Epidermal melanocyte (primary cell): ENCODE data around the gene OR10A5.
A peak's percentile ranks its signal among the peaks of the same experiment; 100 is the strongest.
"Not testable (repeated sequence)": the region's sequence is repeated elsewhere in the genome, so short reads cannot be mapped to it uniquely, and the experiment has no call there.

ENCODE experiments used
- DNase-seq: peaks from one replicate; pipeline ENCODE4 v3.0.0; 2011; ENCODE audit warnings: low spot score; ENCODE audit not compliant: insufficient read length

The OR10A5 gene, protein sequence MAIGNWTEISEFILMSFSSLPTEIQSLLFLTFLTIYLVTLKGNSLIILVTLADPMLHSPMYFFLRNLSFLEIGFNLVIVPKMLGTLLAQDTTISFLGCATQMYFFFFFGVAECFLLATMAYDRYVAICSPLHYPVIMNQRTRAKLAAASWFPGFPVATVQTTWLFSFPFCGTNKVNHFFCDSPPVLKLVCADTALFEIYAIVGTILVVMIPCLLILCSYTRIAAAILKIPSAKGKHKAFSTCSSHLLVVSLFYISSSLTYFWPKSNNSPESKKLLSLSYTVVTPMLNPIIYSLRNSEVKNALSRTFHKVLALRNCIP

GRCh38 chr11:6845383-6845782 is at the start of gene OR10A5:
Gene OR10A5 (plus strand): TSS chr11:6845683. CDS start chr11:6845683, 0 bp downstream.
- no peak for DNase-seq

- no peak for DNase-seq
These were observed 46.1 kb upstream of the OR10A5 start, which contains the start of gene OR6A2 for GRCh38 chr11:6799402-6799801. Gene OR6A2 (minus strand): TSS chr11:6799689. CDS start chr11:6795708, 3,981 bp downstream.

DNA sequence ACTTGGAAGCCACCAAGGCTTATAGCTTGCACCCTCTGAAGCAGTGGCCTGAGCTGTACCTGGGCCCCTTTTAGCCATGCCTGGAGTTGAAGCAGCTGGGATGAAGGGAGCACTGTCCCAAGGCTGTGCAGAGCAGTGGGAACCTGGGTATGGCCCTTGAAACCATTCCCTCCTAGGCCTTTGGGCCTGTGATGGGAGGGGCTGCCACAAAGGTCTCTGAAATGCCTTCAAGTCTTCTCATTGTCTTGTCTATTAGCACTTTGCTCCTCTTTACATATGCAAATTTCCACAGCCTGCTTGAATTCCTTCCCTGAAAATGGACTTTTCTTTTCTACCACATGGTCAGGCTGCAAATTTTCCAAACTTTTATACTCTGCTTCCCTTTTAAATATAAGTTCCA is 44.4 kb upstream of the OR10A5 start:
- not testable (repeated sequence) for DNase-seq

GRCh38 chr11:6812390-6813005 is 33.0 kb upstream of the OR10A5 start:
- peak; percentile 32 for DNase-seq

DNA sequence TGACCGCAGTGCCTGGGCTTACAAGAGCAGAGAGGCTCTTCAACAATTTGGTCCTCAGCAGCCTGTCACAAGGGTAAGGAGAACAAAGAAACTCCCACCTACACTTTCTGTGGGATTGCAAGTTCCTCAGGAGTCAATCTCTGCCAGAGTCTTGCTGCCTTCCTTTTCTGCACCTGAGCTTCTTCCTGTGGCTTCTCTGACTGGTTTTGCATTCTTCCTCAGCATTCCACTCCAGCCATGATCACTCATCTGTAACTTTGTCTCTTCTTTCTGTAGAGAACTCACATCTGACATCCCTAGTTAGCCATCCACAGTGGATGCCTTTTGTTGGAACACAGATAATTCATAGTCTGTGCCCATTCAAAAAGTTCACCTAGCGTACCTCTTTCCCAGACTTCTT is 31.8 kb upstream of the OR10A5 start:
- no peak for DNase-seq

- DNase-seq = no peak
These were observed 27.8 kb upstream of the OR10A5 start for GRCh38 chr11:6817694-6818093.

DNA sequence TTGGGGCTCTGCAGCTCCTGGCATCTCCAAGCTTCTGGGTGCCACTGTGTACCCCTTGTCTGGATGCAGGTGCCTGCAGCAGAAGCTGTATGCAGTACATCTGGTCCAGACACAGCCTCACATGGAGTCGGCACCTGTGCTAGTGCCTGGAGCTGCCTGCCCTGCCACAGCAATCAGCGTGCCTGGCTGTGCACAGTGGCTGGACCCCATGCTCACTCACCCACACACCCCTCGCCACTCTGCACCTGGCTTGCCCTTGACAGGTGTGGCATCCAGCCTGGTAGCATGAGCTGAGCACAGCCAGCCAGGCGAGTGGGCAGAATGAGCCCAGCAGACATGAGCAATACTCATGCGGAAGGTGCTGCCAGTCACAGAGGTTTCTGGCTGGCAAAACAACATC is 26.5 kb upstream of the OR10A5 start:
- DNase-seq = no peak

- DNase-seq = no peak
These were observed 21.2 kb upstream of the OR10A5 start for GRCh38 chr11:6824136-6824823.

DNA sequence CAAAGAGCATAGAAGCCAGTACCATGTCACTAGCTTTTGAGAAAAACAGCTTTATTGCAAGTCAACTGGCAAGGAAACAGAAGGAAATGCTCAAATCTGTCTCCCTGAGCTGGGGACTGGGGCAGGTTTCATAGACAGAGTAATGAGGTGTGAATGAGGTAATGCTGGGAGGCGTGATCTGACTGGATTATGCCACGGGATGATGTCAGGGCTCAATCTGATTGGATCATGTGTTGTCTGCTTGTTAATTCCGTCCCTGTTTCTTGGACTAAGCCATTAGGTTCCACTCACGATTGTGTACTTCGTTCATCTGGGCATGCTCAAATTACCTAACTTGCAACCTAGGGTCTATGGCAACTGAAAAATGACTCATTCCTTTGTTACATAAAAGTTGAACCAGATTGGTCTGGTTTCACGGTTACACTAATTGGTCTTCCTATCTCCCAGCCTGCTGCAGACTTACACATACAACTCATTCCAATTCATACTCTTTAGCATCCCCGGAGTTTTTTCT is 20.2 kb upstream of the OR10A5 start:
- no peak for DNase-seq

DNA sequence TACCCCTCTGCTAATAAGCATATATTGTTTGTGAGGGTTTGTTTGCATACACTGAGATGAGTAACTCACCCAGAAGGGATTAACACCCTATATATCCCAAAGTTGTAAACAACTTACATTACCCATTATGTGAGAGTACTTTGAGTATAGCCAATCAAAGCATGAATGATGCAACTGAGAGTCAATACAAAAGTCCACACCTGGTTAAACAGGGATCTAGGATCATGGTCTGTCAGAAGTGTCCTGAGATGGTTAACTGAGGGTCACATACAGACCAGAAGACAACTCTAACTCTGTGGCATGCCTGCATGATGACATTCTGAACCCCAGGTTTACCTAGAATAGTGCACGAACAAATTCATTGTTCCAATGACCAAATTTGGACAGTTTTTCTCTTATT is 17.4 kb upstream of the OR10A5 start:
- no peak for DNase-seq

DNA sequence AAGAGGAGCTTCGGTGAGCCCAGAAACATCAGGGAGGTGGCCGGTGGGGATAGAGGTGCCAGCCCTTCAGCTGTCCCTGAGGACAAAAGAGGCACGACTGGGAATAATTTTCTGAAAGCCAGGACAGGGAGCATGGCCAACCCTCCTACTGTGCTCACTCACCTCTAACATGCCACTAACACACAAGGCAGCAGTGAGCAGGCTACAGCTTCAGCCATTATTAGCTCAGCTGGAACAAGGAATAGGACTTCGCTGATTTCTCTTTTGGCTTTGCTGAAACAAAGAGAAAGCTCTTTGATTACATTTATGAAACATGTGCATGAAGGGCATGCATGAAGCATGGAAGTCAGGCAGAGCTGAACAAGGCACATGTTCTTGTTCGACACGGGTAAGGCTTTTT is 12.1 kb upstream of the OR10A5 start:
- DNase-seq = no peak

DNA sequence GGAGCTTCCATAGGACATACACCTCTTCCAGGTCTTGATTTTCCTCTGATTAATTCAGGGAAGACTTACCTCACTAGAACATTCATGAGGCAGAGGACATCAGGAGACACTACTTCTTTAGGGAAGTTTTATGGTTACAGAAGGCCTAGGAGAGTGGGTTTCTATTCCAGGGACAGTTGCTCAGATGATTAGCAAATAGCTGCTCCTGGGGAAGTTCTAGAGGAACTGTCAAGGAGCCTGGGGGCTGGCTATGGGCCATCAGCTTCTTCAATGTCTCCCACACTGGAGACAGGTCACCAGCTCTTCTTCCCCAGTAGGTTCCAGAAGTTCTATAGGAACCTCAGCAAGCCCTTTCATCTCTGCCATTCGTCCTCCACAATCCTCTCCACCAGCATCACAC is 11.5 kb upstream of the OR10A5 start:
- DNase-seq = no peak

GRCh38 chr11:6841694-6842093 is 3.8 kb upstream of the OR10A5 start:
- DNase-seq = no peak

- DNase-seq = no peak
These were observed 1.8 kb upstream of the OR10A5 start for GRCh38 chr11:6843670-6844069.

DNA sequence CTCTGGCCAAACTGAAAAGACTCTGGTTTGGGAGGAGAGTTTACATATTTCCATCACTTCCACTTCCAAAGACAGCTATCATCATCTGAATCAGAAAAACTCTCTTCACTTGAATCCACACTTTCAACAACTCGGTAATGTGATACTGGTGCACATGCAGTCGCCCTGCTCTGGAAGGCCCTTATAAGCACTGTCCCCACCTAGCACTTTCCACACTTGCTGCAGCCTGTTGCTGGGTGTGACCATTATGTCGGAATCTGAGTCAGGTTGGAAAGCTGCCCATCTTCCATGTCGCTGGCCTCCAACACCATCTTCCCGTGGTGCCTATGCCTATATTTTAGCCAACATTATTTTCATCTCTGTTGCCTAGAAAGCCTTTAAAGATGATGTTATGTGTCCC is 1.1 kb upstream of the OR10A5 start:
- no peak for DNase-seq

GRCh38 chr11:6850526-6850925 is 5.0 kb downstream of the OR10A5 start:
- DNase-seq = no peak

- DNase-seq = not testable (repeated sequence)
These were observed 9.3 kb downstream of the OR10A5 start for GRCh38 chr11:6854801-6855200.

GRCh38 chr11:6855971-6856541 is 10.6 kb downstream of the OR10A5 start:
- DNase-seq = no peak

DNA sequence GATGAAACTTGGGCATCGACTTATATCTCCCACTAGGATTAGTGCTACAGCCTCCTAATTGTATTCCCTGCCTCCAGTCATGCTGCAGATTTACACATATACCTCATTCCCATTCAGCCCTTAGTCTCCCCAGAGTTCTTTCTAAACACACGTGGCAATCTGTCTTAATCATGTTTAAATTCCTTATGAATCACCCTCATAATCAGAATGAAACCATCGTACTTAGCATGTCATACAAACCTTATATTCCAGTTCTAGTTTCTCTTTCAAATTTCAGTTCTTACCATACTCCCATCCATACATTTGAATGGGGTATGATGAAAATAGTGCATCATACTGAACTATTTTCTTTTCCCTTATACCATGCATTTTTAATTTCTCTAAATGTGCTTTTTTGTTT is 11.4 kb downstream of the OR10A5 start:
- DNase-seq = no peak

DNA sequence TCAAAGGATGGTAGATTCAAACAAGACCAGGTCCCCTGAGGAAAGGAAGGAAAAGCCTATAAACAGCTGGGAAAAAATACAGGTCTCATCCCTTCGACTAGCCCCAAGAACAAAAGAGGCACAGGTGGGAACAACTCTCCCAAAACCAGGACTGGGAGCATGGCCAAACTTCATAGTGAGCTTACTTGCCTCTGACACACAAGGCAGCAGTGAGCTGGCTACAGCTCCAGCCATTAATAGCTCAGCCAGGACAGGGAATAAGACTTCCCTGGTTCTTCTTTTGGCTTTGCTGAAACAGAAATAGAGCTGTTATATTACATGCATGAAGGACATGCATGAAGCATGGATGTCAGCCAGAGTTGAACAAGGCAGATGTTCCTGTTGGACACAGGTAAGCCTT is 17.5 kb downstream of the OR10A5 start, which contains the start of gene OR10A2:
Gene OR10A2, plus strand, starts transcription at position 97 of the 400 bp plus-strand sequence. CDS start 6,698 bp downstream, outside the sequence.
- DNase-seq = no peak

- no peak for DNase-seq
These were observed 19.0 kb downstream of the OR10A5 start for GRCh38 chr11:6864438-6864837.

DNA sequence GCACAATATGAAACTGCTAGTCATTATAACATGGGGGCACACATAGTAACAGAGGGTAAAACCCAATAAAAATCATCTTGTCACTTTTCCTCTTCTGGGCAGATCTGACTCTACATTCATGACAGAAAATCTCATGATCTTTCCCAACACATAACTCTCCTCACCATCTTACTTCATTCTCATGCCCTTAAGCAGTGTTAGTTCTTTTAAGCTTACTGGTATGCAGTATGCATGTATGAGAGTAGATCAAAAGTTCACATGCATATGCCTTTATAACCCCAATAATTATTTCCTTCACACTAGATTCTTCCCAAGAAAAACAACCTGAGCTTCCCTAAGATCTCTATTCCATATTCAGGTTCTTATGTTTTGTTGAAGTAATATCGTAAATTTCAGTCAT is 25.8 kb downstream of the OR10A5 start:
- no peak for DNase-seq
